ENCODE results near the gene OPA3. TPM values are rescaled to one million over a fixed set of nuclear protein-coding genes. Genes with fewer than 3 reads are reported as not detected.

OPA3 gene
- total RNA-seq, 1 experiment from 2014 or later = 11.1 TPM

GRCh38 chr19:45492137-45492626, 92.4 kb downstream of the OPA3 start:
- Histone ChIP-seq H3K79me2 (ENCODE audit: insufficient read depth, low read length) (no peaks in the 10 kb centered on the region), H3K27me3 (ENCODE audit: insufficient read depth, low read length) (peaks cover 10% of the 10 kb centered on the region; the same call in 1 of the 2 replicates), H3K4me1 (ENCODE audit: control insufficient read depth in 1 of 2, insufficient read depth in 2 of 2, low read length in 2 of 2) (peaks cover 10 to 34% of the 10 kb centered on the region in 2 experiments), H3K9me3 (ENCODE audit: control insufficient read depth in 1 of 2, insufficient read depth in 1 of 2, low read depth in 1 of 2, low read length in 2 of 2) (no peaks in the 10 kb centered on the region), H3K4me2 (ENCODE audit: low read length) (peak overlapping the region; percentile 74), H3K9me2 (ENCODE audit: insufficient read depth) (no peaks in the 10 kb centered on the region), H3K9ac (ENCODE audit: low read length) (peak overlapping the region; percentile 53; the same call in 1 of the 2 replicates), H3K27ac (ENCODE audit: low read depth, low read length) (peak overlapping the region; percentile 68), H3K4me3 (replicated peaks in 1 of 2; ENCODE audit: low read depth in 1 of 2, low read length in 2 of 2) (peak overlapping the region; percentile 59 to 63), H3K36me3 (ENCODE audit: control insufficient read depth in 1 of 2, insufficient read depth in 2 of 2, low read length in 2 of 2) (no peaks in the 10 kb centered on the region), H2AFZ (ENCODE audit: low read depth, low read length, poor library complexity, severe bottlenecking) (no peak overlapping the region), H4K20me1 (ENCODE audit: insufficient read depth) (no peaks in the 10 kb centered on the region)
- ChIA-PET CTCF (interaction anchor here (1.3 to 1.9 kb wide), 2 partner anchors 53 to 66 kb away, joined by 5 read pairs; no protein-coding TSS in a partner anchor), POLR2A (no interaction called here), RAD21 (ENCODE audit: low non-redundant PET in 1 of 2, low total read pairs in 2 of 2, uncharacterized antibody in 2 of 2, unreplicated experiment in 2 of 2) (no interaction called here)
- TF ChIP-seq EGR1 (IDR thresholded peaks at IDR 0.05; ENCODE audit: low read depth) (no peak), TCF7L2 (IDR thresholded peaks at IDR 0.05; ENCODE audit: borderline replicate concordance, extremely low read depth, insufficient read depth, insufficient read length) (no peak), EZH2 (IDR thresholded peaks at IDR 0.05) (no peak), CTCF (IDR thresholded peaks at IDR 0.05 in 2 of 3, conservative IDR thresholded peaks at IDR 0.05 in 1 of 3; ENCODE audit: borderline replicate concordance in 1 of 3, insufficient read depth in 1 of 3, low read depth in 2 of 3, low read length in 2 of 3) (no peak), POLR2AphosphoS5 (IDR thresholded peaks at IDR 0.05; ENCODE audit: low read depth, low read length) (no peak), RAD21 (IDR thresholded peaks at IDR 0.05; ENCODE audit: low read depth) (no peak), POLR2A (IDR thresholded peaks at IDR 0.05; ENCODE audit: borderline replicate concordance, extremely low read depth, insufficient read depth, insufficient read length) (no peak), SIN3A (IDR thresholded peaks at IDR 0.05; ENCODE audit: low read depth) (no peak), ELF1 (IDR thresholded peaks at IDR 0.05; ENCODE audit: borderline replicate concordance, low read depth) (no peak), ZFX (IDR thresholded peaks at IDR 0.05) (no peak), JUND (IDR thresholded peaks at IDR 0.05) (no peak)
- TF ChIP-seq, protein P1, sequence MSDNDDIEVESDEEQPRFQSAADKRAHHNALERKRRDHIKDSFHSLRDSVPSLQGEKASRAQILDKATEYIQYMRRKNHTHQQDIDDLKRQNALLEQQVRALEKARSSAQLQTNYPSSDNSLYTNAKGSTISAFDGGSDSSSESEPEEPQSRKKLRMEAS (IDR thresholded peaks at IDR 0.05) = no peak
- TF ChIP-seq, protein P2, sequence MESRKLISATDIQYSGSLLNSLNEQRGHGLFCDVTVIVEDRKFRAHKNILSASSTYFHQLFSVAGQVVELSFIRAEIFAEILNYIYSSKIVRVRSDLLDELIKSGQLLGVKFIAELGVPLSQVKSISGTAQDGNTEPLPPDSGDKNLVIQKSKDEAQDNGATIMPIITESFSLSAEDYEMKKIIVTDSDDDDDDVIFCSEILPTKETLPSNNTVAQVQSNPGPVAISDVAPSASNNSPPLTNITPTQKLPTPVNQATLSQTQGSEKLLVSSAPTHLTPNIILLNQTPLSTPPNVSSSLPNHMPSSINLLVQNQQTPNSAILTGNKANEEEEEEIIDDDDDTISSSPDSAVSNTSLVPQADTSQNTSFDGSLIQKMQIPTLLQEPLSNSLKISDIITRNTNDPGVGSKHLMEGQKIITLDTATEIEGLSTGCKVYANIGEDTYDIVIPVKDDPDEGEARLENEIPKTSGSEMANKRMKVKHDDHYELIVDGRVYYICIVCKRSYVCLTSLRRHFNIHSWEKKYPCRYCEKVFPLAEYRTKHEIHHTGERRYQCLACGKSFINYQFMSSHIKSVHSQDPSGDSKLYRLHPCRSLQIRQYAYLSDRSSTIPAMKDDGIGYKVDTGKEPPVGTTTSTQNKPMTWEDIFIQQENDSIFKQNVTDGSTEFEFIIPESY (IDR thresholded peaks at IDR 0.05; ENCODE audit: extremely low read depth, insufficient replicate concordance, low read length) = no peak
- no peak for DNase-seq (ENCODE audit: low read depth, low spot score)
- intact Hi-C loops (cut with micrococcal nuclease) = loop anchor here (2.0 kb wide), 1 partner anchor 151 kb away; no protein-coding TSS in a partner anchor
- no TSS peak for BruUV-seq (replicated peaks)
- no peak for ATAC-seq
